Ishikawa (cell line): ENCODE data around the gene EXOC4.

Source experiments
- CEBPB ChIP-seq: IDR thresholded peaks from 2 replicates; pipeline ENCODE4 v1.6.1; 2012
- CREB1 ChIP-seq: IDR thresholded peaks from 2 replicates; pipeline ENCODE4 v1.6.1; 2012; ENCODE audit warnings: low read depth
- EGR1 ChIP-seq: IDR thresholded peaks from 2 replicates; pipeline ENCODE4 v1.6.1; 2012
- EP300 ChIP-seq: IDR thresholded peaks from 2 replicates; pipeline ENCODE4 v1.6.1; 2012; ENCODE audit warnings: borderline replicate concordance
- FOXM1 ChIP-seq: IDR thresholded peaks from 2 replicates; pipeline ENCODE4 v1.6.1; 2012; ENCODE audit warnings: low read depth, borderline replicate concordance
- NFIC ChIP-seq: IDR thresholded peaks from 2 replicates; pipeline ENCODE4 v1.6.1; 2012
- RAD21 ChIP-seq: IDR thresholded peaks from 2 replicates; pipeline ENCODE4 v1.6.1; 2012; ENCODE audit warnings: low read depth
- REST ChIP-seq: IDR thresholded peaks from 2 replicates; pipeline ENCODE4 v1.6.1; 2012; ENCODE audit warnings: low read depth, mild to moderate bottlenecking
- TAF1 ChIP-seq: IDR thresholded peaks from 2 replicates; pipeline ENCODE4 v1.6.1; 2012; ENCODE audit warnings: low read depth, mild to moderate bottlenecking
- TCF12 ChIP-seq: IDR thresholded peaks from 2 replicates; pipeline ENCODE4 v1.6.1; 2012; ENCODE audit warnings: low read depth
- TEAD4 ChIP-seq: IDR thresholded peaks from 2 replicates; pipeline ENCODE4 v1.6.1; 2012
- YY1 ChIP-seq: IDR thresholded peaks from 2 replicates; pipeline ENCODE4 v1.6.1; 2012; ENCODE audit warnings: low read depth
- ZBTB7A ChIP-seq: IDR thresholded peaks from 2 replicates; pipeline ENCODE4 v1.6.1; 2012; ENCODE audit warnings: low read depth
- TF ChIP-seq, protein P1 (sequence below): IDR thresholded peaks from 2 replicates; pipeline ENCODE4 v1.6.1; 2012
- TF ChIP-seq, protein P2 (sequence below): IDR thresholded peaks from 2 replicates; pipeline ENCODE4 v1.6.1; 2012

The EXOC4 gene

GRCh38 chr7:133678137-133678814 lies 425.4 kb downstream of the EXOC4 start:
- TF ChIP-seq YY1, result no peak
- TF ChIP-seq, protein P1, sequence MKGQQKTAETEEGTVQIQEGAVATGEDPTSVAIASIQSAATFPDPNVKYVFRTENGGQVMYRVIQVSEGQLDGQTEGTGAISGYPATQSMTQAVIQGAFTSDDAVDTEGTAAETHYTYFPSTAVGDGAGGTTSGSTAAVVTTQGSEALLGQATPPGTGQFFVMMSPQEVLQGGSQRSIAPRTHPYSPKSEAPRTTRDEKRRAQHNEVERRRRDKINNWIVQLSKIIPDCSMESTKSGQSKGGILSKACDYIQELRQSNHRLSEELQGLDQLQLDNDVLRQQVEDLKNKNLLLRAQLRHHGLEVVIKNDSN, result no peak
- TF ChIP-seq NFIC, result no peak
- no peak for TF ChIP-seq FOXM1
- TF ChIP-seq EGR1, result no peak
- no peak for TF ChIP-seq EP300
- no peak for TF ChIP-seq CREB1
- no peak for TF ChIP-seq TCF12
- no peak for TF ChIP-seq CEBPB
- TF ChIP-seq, protein P2, sequence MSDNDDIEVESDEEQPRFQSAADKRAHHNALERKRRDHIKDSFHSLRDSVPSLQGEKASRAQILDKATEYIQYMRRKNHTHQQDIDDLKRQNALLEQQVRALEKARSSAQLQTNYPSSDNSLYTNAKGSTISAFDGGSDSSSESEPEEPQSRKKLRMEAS, result no peak
- no peak for TF ChIP-seq TAF1

DNA sequence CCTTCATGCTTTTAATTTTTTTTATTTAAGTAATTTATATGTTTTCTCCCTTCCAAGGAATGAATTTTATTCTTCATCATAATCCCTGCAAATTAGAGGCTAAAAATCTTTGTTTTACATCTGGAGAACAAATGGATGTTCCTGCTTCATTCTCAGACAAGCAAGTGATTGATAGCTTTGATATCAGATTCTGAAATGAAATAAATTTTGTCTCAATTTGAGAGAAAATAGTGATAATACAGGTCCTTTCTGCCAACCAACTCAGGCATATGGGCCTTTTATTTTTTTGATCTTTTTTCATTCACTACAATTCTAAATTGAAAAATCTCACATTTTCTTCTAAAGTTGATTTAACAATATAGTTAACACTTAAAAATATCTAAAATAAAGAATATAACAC lies 427.1 kb downstream of the EXOC4 start:
- TF ChIP-seq CEBPB, result no peak
- no peak for TF ChIP-seq FOXM1
- no peak for TF ChIP-seq YY1
- TF ChIP-seq TEAD4, result no peak
- TF ChIP-seq TCF12, result no peak
- TF ChIP-seq REST, result no peak
- TF ChIP-seq, protein P2, result no peak
- TF ChIP-seq EP300, result no peak
- TF ChIP-seq, protein P1, result no peak
- TF ChIP-seq ZBTB7A, result no peak
- TF ChIP-seq RAD21, result no peak
- TF ChIP-seq NFIC, result no peak

DNA sequence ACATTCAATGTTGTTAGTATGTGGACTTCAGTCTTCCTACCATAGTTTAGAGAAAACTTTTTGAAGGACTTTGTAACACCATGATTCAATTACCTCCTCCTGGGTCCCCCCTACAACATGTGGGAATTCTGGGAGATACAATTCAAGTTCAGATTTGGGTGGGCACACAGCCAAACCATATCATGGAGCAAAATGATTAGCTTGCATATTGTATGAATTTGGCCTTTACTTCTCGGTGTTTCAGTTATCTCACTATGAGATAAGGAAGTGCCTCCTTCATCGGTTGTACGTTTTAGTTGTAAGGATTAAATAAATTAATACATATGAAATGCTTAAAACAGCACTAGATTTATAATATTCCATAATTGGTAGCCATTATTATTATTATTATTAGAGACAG lies 428.7 kb downstream of the EXOC4 start:
- TF ChIP-seq RAD21 (no peak), YY1 (no peak), REST (no peak), TCF12 (no peak), EGR1 (no peak), CEBPB (no peak), TEAD4 (no peak), ZBTB7A (no peak), CREB1 (no peak)
- TF ChIP-seq, protein P2, result no peak
- TF ChIP-seq, protein P1, result no peak

- TF ChIP-seq RAD21, result no peak
- TF ChIP-seq ZBTB7A, result no peak
- TF ChIP-seq TAF1, result no peak
- TF ChIP-seq CEBPB, result no peak
- TF ChIP-seq EP300, result no peak
- TF ChIP-seq CREB1, result no peak
- TF ChIP-seq, protein P2, result no peak
- TF ChIP-seq YY1, result no peak
- TF ChIP-seq TCF12, result no peak
- no peak for TF ChIP-seq REST
- TF ChIP-seq TEAD4, result no peak
- TF ChIP-seq NFIC, result no peak
Measured at GRCh38 chr7:133682364-133683181, 429.7 kb downstream of the EXOC4 start.
